Ectodermal cell (in vitro differentiated cells): ENCODE results near the gene TBATA. TPM values are rescaled to one million over a fixed set of nuclear protein-coding genes. Genes with fewer than 3 reads are reported as not detected.

Experiments used
- H3K27ac ChIP-seq: 2 replicates; pipeline ENCODE4 v1.7.0; 2013; ENCODE audit warnings: mild to moderate bottlenecking, low read depth, low read length; ENCODE audit not compliant: insufficient read depth, poor library complexity, severe bottlenecking
- H3K27me3 ChIP-seq: 2 replicates; pipeline ENCODE4 v1.7.0; 2013; ENCODE audit warnings: mild to moderate bottlenecking, low read length; ENCODE audit not compliant: insufficient read depth, control insufficient read depth, poor library complexity, severe bottlenecking
- H3K36me3 ChIP-seq: one replicate; pipeline ENCODE4 v1.7.0; 2013; ENCODE audit warnings: low read length; ENCODE audit not compliant: control insufficient read depth, insufficient read depth
- H3K4me1 ChIP-seq: one replicate; pipeline ENCODE4 v1.7.0; 2013; ENCODE audit warnings: low read length; ENCODE audit not compliant: control insufficient read depth, insufficient read depth
- H3K4me3 ChIP-seq: 2 replicates; pipeline ENCODE4 v1.7.0; 2013; ENCODE audit warnings: low read depth, low read length, control low read depth; ENCODE audit not compliant: insufficient read depth
- H3K9me3 ChIP-seq: 2 replicates; pipeline ENCODE4 v1.7.0; 2013; ENCODE audit warnings: mild to moderate bottlenecking, low read length, moderate library complexity; ENCODE audit not compliant: control insufficient read depth
- WGBS, 2 experiments: methylation state at CpG; one replicate each; pipeline ENCODE4 v1.1.7; 2013; ENCODE audit warnings: missing lambda C conversion rate in 2 of 2; 5-methylcytosine and 5-hydroxymethylcytosine counted together
- polyA plus RNA-seq, 4 experiments: library from polyadenylated mRNA; stranded (reverse); fragments of 50-300 nt; gene quantifications; one replicate each; pipeline ENCODE4 v1.2.3, GENCODE V29; 2013

The TBATA gene, protein sequence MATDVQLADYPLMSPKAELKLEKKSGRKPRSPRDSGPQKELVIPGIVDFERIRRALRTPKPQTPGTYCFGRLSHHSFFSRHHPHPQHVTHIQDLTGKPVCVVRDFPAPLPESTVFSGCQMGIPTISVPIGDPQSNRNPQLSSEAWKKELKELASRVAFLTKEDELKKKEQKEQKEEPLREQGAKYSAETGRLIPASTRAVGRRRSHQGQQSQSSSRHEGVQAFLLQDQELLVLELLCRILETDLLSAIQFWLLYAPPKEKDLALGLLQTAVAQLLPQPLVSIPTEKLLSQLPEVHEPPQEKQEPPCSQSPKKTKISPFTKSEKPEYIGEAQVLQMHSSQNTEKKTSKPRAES
- polyA plus RNA-seq (2013, experiment 1 of 4) = not detected
- not detected for polyA plus RNA-seq (2013, experiment 2 of 4)
- polyA plus RNA-seq (2013, experiment 3 of 4) = not detected
- not detected for polyA plus RNA-seq (2013, experiment 4 of 4)

DNA sequence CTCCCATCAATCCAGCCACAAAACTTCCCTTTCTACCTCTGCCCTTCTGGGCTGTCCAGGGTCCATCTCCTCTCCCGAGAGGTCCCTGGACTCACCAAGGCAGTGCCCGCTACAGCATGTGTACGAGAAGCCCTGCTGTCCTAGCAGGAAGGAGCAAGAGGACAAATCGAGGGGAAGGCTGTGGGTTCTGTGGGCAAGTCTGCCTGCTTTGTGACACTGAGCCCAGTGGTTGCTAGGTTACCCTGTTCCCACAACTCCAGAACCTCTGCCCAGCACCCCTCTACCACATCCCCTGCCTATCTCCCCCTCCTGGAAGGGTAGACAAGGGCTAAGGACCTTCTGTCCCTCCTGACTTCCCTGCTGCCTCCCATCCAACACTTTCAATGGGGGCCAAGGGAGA lies at the start of gene TBATA:
TSS of gene TBATA (minus strand) at position 188 of the 400 bp plus-strand sequence. CDS start 1,998 bp downstream, outside the sequence.
- no peaks in the 10 kb centered on the region for H3K36me3 ChIP-seq
- no peaks in the 10 kb centered on the region for H3K9me3 ChIP-seq
- 87 to 96% methylated on average over 4 of the region's 4 CpGs for WGBS, 2 experiments
- no peak within 1 kb of the TSS for H3K27ac ChIP-seq
- no peaks in the 10 kb centered on the region for H3K27me3 ChIP-seq
- H3K4me1 ChIP-seq = no peaks in the 10 kb centered on the region
- H3K4me3 ChIP-seq = no peak within 1 kb of the TSS

DNA sequence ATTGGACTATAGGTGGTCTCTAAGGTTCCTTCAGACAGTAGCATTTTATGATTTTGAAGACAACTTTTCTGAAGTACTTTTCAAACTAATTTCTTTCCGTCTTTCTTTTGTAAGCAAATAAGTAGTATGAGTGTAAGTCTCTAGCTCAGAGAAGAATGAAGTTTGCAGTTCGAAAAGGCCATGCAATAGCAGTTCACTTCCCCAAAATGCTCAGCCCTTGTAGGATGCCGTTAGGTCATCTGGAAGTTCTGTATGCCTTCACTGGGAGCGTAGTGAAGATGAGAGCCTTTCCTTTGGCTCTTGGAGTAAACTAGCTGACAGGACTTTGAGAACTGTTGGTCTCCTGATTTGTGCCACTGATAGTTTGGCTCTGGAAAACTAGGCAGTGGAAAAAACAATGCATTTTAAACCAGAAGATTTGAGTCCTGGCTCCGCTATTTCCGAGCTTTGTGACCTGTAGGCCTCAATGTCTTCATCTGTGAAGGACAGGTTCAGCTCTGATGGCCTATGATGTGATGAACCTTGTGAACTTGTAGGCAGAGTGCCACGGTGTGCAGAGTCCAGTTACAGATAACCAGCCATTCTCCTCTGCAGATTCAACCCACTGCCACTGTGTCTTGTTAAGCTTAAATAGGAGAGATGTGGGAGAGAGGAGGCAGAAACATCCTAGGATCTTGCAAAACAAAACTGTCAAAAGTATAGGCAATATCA lies 49.4 kb upstream of the TBATA start:
- no peaks in the 10 kb centered on the region for H3K27me3 ChIP-seq
- H3K36me3 ChIP-seq = peaks cover 11% of the 10 kb centered on the region
- no peak overlapping the region for H3K4me3 ChIP-seq
- no peaks in the 10 kb centered on the region for H3K4me1 ChIP-seq
- no peaks in the 10 kb centered on the region for H3K9me3 ChIP-seq
- 90 to 91% methylated on average over 7 of the region's 7 CpGs for WGBS, 2 experiments
- no peak overlapping the region for H3K27ac ChIP-seq

DNA sequence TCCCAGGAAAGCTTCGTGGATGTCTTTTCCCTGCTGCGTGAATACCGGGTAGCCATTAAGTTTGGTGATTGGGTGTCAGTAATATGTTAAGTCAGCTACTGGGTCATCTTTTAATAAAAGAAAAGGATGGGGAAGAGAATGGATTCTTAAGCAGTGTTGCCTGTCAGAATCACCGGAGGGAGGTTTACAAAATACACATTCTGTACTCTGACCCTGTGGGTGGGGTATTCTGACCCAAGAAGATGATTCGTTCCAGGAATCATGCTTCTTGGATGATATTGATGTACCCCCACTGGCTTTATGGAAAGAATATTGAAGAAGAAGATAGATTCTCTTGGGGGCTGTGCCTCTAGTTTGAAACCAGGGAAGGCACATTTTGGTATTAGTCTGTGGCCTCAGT lies 48.8 kb upstream of the TBATA start:
- no peaks in the 10 kb centered on the region for H3K4me1 ChIP-seq
- H3K4me3 ChIP-seq = no peak overlapping the region
- H3K27me3 ChIP-seq = no peaks in the 10 kb centered on the region
- no peaks in the 10 kb centered on the region for H3K9me3 ChIP-seq
- no peak overlapping the region for H3K27ac ChIP-seq
- H3K36me3 ChIP-seq = peaks cover 11% of the 10 kb centered on the region
- WGBS, 2 experiments = 96 to 98% methylated on average over 5 of the region's 5 CpGs

DNA sequence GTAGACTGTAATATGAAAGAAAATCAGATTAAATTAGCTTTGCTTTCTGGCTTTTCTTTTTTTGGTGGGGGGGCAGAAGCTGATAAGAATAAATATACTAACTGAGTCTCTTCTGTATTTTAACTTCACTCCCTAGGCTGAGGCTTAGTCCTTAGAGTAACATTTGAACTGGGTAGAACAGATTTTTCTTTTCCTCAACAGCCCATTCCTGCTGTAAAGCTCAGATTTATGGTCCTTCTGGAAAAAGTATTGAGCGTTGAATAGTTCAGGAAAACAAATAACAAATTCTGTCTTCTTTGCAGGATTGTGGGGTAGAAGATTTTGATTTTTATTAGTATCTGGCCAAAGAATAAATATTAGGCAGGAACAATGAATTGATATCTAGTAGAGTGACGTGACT lies 48.4 kb upstream of the TBATA start:
- Histone ChIP-seq H3K27ac (no peak overlapping the region), H3K9me3 (no peaks in the 10 kb centered on the region), H3K36me3 (peaks cover 11% of the 10 kb centered on the region), H3K27me3 (no peaks in the 10 kb centered on the region), H3K4me3 (no peak overlapping the region), H3K4me1 (no peaks in the 10 kb centered on the region)
- 95 to 100% methylated on average over 2 of the region's 2 CpGs for WGBS, 2 experiments

DNA sequence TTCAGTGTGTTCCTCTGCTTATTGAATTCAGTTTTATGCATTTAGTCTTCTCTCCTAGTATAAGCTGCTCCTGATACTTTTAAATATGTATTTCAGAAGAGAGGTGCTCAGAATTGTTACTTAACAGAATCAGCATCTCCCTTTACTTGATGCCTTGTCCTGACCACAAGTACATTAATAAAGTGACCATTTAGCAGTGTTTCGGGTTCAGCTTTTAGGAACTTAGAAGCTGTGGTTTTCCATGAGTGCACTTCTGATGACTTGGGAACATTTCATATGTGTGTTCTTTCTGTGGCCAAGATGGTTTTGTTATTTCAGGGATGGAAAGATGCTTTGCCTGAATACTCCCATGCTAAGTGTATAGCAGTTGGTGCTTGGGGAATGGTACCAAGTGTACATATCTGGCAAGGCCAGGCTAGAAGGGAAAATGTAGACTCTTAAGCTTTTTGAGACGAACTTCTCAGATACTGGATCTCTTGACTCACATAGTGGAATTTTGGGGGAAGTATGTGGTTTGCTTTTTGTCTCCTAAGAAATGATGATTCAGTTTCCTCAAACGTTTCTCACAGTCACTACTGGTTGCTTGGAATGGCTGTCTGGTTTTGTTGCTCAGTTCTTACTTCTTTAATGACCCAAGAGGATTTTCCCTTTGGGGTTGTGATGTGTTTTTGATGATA lies 47.8 kb upstream of the TBATA start:
- Histone ChIP-seq H3K9me3 (no peaks in the 10 kb centered on the region), H3K4me3 (no peak overlapping the region), H3K27ac (no peak overlapping the region), H3K27me3 (no peaks in the 10 kb centered on the region), H3K4me1 (no peaks in the 10 kb centered on the region), H3K36me3 (peaks cover 8% of the 10 kb centered on the region)
- WGBS, 2 experiments = 88 to 93% methylated on average over 3 of the region's 3 CpGs

DNA sequence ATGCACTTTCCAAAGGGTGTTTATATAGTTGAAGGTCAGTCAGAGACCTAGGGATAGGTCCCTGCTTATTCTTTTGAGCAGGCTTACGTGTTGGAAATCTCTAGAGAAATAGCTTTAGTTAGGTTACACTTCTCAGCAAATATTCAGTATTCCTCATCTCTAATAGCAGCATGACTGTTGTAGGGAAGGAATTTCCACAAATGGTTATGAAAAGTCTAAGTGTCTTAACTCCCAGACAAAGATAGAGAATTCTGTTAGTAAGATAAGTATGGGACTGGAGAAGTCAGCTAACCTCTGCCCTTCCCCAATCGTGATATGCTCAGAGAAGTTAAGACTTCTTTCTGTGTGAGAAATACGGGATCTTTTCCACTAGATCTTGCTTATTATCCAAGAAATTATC lies 47.0 kb upstream of the TBATA start:
- Histone ChIP-seq H3K27me3 (no peaks in the 10 kb centered on the region), H3K9me3 (no peaks in the 10 kb centered on the region), H3K27ac (no peak overlapping the region), H3K36me3 (no peaks in the 10 kb centered on the region), H3K4me1 (no peaks in the 10 kb centered on the region), H3K4me3 (no peak overlapping the region)
- WGBS, 2 experiments = 87 to 96% methylated on average over 2 to 3 of the region's 3 CpGs

DNA sequence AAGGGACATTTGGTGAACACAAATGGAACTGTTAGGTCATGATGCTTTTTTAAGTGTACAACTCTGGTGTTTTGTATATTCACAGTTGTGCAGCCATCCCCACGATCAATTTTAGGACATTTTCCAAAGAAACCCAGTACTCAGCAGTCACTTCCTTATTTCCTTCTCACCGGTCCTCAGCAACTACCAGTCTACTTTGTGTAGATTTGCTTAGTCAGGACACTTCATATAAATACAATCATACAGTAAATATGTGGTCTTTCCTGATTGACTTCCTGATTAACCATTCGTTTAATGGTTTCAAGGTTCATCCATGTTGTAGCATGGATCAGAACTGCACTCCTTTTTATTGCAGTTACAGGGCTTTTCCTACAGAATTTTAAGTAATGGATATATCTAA lies 45.0 kb upstream of the TBATA start:
- 73 to 86% methylated on average over 3 of the region's 3 CpGs for WGBS, 2 experiments
- Histone ChIP-seq H3K36me3 (no peaks in the 10 kb centered on the region), H3K27me3 (no peaks in the 10 kb centered on the region), H3K27ac (no peak overlapping the region), H3K4me3 (no peak overlapping the region), H3K9me3 (no peaks in the 10 kb centered on the region), H3K4me1 (no peaks in the 10 kb centered on the region)

DNA sequence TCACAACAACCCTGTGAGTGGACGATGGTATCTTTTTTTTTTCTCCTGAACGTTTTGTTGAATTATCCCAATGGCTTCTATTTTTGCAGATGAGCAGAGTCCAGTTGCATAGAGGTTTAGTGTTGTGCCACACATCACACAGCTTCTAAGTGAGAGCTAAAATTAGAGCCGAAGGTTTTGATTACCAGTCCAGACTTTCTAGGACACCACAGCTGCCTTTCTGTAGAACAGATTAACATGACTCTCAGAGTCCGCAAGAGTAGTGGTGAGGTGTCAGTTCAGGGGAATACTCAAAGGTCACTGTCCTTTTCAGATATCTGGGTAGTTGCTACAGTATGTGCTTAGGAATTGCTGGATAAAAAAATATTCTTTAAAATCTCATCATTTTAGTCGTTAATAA lies 44.4 kb upstream of the TBATA start:
- Histone ChIP-seq H3K27me3 (no peaks in the 10 kb centered on the region), H3K36me3 (no peaks in the 10 kb centered on the region), H3K9me3 (no peaks in the 10 kb centered on the region), H3K4me1 (no peaks in the 10 kb centered on the region), H3K27ac (no peak overlapping the region), H3K4me3 (no peak overlapping the region)
- 89 to 92% methylated on average over 4 of the region's 5 CpGs for WGBS, 2 experiments

DNA sequence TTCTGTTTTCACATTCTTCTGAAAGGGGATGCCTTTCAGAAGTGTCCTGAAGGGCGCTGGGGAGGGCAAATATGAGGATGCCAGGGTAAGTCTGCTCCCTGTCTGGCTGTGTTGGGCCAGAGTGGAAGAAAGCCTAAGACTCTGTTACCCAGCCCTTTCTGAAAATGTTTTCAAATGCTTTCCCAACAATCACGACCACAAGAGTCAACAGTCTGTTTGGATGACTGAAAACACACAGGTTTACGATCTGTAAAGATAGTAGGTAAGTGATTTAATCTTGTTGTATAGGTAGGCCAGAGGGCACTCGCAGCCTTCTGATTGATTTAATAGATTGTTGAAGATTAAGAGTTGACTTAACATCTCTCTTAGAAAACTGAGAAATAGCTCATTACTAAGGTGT lies 43.7 kb upstream of the TBATA start:
- WGBS, 2 experiments = 93 to 100% methylated on average over 4 of the region's 4 CpGs
- H3K4me1 ChIP-seq = no peaks in the 10 kb centered on the region
- H3K27me3 ChIP-seq = no peaks in the 10 kb centered on the region
- no peaks in the 10 kb centered on the region for H3K9me3 ChIP-seq
- H3K36me3 ChIP-seq = no peaks in the 10 kb centered on the region
- H3K4me3 ChIP-seq = no peak overlapping the region
- no peak overlapping the region for H3K27ac ChIP-seq
